ENCODE data around the gene WSCD2.
A peak's percentile ranks its signal among the peaks of the same experiment; 100 is the strongest.

The WSCD2 gene

DNA sequence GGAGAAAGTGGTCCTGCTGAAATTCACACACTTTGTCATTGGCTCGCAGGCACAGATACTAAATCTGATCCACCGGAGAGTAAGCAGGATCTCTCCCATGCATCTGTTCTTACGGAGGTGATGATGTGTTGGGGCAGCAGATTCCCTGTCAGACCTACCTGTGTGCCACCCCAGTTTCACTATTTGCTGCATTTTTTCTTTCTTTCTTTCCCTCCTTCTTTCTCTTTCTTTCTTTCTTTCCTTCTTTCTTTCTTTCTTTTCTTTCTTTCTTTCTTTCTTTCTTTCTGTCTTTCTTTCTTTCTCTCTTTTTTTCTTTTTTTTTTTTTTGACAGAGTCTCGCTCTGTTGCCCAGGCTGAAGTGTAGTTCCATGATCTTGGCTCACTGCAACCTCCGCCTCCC lies 37.4 kb downstream of the WSCD2 start:
- no peak for DNase-seq

DNA sequence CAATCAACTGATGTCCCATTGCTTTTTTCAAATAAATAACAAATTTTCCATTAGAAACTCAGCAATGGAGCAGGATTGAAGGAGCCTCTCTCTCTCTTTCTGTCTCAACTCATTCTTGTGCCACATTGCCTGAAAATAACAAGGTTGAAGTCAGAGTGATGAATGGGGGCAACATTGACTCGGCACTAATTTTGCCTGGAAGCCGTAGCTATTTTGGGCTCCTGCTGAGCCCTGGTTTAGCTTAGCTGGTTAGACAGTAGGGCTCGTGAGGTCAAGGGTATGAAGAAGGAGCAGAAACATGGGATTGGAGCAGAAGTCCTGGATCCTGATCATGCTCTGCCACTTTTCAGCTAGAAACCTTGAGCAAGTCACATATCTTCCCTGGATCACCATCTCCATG lies 38.9 kb downstream of the WSCD2 start:
- DNase-seq: no peak

DNA sequence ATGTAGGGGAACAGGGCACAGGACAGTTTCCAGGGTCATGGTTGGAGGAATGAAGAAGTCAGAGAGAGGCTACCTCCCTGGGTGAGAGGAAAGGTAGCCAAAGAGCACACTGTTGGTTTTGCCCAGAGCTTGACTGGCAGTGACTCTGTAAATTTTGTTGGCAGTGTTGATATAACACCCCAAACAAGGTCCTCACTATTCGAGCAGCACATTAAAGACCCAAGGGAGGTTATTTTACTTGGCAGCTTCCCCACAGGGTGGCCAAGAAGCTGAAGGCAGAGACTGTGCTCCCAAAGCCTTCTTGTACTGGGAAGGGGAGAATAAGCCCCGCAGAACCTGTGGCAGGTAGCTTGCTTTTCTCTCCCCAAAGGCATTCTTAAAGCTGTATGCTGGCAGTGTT lies 40.6 kb downstream of the WSCD2 start:
- no peak for DNase-seq

DNA sequence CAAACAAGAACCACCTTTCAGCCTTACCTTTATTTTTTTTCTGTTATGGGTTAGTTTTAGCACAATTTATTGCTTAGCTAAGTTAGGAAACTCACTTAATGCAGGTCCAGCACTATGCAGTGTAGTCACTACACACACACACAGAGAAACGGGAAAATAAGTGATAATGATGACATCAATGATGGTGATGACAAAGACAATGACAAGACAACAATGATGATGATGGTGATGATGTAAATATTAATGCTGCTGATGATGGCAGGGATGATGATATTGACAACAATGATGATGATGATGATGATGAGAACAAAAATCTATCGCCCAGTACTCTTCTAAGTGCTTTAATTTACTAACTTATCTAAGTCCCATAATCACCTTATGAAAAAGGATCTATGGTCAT lies 41.1 kb downstream of the WSCD2 start:
- no peak for DNase-seq

DNA sequence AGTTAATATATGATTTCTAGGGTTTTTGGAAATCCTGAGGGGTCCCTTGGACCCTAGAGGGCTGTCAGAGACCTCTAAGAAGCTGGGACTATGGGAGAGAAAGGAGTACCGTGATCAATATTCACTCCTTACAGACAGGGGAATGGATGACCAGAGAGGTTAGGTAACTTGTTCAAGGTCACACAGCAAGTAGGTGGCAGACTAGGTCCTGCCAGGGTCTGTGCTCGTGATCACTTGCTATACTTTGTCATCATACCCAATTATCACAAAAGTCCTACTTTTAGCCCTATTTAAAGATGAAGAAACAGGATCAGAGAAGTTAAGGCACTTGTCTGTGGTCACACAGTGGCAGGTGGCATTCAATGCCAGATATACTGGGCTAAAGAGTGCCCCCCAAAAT lies 42.9 kb downstream of the WSCD2 start:
- DNase-seq: no peak

DNA sequence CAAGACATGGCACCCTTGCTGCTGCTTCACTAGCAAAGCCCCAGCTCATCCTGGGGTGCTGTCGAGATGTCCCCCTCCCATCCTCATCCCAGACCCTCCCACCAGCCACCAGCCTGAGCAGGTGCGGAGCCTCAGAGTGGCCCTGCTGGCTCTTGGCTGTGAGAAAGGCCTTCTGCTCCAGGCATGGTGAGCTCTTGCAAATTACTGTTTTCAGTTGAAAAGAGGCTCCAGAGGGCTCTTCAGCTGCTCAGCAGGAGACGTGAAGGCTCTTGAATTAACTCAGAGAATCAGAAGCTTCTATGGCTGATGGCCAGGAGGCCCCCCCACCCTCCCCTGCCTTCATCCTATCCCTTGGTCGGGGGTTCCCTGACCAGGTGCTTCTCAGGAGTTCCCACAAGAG lies 44.1 kb downstream of the WSCD2 start:
- no peak for DNase-seq

DNA sequence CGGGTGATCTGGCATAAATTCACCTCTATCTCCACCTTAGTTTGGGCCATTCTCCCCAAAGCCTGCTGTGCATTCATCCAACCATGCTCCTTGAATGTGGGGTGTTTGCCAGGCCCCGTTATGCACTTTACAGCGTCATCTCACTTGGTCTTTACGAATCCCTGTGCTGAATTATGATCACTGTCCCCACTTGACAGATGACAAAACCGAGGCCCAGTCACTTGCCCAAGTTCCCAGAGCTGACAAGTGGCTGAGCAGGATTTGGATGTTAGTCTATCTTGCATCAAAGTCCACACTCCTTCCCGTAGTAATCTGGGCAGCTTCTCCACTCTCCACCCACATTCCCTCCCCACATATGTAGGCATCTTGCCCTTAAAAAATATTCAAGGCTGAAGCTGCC lies 44.8 kb downstream of the WSCD2 start:
- no peak for DNase-seq

DNA sequence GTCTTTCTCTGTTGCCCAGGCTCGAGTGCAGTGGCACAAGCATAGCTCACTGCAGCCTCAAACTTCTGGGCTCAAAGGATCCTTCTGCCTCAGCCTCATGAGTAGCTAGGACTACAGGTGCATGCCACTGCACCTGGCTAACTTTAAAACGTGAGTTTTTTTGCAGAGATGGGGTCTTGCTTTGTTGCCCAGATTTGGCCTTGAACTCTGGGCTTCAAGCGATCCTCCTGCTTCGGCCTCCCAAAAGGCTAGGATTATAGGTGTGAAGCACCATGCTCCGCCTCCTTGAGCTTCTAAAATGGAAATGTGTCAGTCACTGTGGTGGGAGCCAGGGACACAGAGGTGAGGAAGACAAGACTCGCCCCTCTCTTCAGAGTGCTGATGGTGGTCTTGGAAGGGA lies 45.6 kb downstream of the WSCD2 start:
- no peak for DNase-seq

DNA sequence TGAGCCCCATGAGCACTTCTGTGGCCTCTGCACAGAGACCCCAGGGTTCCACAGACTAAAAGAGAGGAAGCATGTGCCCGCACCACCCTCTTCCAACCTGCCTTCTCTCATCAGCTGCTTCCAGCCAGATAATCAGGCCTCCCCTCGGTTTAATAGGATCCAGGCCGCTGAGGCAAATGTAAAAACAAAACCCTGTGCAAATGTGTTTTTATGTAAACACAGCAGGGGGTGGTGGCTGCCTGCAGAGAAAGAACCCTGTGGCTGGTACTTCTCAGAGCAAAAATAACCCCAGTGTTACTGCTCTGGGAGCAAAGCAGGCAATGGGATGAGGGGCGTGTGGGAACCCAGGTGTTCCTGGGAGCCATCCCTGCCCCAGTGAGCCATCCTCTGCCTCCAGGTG lies 46.2 kb downstream of the WSCD2 start:
- DNase-seq: no peak

DNA sequence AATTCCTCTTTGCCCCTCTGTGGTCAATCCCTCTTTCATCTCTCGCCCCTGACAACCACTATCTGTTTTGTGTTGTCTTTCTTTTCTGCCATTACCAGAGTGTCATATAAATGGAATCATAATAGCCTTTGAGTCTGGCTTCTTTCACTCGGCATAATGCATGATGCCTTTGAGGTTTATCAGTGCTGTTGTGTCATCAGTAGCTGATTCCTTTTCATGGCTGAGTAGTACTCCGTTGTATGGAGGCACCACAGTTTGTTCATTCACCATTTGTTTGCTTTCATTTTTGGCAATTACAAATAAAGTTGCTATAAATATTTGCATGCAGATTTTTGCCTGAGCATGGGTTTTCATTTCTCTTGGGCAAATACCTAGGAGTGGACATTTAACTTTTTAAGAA lies 47.2 kb downstream of the WSCD2 start:
- no peak for DNase-seq

DNA sequence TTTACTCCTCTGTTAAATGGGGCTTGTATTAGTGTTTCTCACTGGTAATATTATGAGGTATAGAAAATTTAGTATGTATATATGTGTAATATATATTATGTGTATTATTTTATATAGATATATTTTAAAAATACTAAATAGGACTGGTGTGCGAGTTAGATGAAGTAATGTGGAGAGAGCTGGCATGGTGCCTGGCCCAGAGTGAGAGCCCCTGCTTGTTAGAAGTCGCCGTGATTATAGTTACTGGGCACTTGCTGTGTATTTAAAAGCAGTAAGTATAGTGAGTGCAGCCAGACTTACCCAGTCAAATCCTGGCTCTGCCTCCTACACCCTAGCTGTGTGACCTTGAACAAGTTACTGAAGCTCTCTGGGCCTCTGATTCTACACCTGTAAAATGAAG lies 48.0 kb downstream of the WSCD2 start:
- DNase-seq: no peak

DNA sequence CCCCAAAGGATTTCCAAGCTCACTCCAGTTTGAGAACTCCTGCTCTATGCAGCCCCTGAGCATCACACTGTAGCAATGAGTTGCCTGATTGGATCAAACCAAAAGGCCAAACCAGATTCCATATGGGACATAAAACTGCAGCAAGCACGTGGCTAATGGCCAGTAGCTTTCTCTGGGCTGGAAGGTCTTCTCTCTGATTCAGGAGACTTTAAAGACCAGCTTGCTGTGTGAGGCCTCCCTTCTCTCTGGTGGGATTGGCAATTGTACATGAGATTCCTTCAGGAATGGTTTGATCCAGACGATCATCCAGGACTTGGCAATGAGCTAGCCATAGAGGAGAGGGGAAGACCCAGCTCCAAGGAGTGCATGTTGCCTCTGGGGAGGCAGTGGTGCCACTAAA lies 50.2 kb downstream of the WSCD2 start:
- DNase-seq: no peak

DNA sequence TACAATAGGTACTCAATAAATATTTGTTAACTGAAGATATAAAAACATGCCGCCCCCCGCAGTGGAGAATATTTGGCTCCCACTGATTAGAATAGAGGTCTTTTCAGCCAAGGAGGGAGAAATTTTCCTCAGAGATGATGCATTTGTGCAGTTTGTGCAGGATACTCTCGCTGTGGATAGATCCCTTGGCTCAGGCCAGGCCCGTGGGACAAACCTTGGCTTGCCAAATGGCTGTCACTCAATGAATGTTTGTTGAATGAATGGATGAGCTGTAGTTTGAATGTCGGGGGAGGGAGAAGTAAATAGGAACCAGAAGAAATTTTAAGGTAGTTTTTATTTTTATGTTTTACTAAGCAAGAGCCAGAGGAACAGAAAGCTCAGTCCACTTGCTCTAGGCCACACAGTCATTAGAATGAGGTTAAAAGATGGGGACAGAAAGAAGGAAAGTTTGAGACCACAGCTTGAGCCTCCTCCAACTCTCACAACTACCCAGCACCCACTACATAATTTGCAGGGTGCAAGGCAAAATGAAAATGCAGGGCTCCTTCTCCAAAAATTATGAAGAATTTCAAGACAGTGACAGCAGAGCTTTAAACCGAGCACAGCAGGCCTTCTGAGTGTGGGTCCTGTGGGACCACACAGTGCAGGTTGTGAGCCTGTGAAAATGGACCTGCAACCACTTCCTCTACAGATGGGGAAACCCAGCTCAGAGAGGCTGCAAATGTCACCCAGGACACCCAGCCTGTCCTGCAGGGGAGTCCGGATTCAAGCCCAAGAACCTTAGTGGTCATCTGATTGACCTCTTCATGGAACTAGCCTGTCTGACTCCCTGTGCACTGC lies 51.4 kb downstream of the WSCD2 start:
- no peak for DNase-seq

DNA sequence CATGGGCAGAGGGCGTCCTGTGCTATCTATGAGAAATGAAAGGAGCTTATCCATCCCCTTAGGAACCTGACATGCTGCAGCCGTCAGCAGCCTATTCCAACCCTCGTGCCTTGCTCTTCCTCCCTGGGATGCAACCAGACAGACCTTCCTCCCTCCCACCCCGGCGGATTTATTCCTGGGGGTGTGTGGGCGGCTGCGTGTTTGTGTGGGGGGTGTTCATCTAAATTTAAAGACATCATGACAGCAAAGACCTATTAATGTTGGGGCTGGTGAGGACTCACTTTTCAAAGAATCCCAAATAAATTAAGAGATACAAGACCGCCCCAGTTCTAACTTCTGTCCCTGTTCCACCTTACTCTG lies 52.0 kb downstream of the WSCD2 start:
- DNase-seq: no peak

DNA sequence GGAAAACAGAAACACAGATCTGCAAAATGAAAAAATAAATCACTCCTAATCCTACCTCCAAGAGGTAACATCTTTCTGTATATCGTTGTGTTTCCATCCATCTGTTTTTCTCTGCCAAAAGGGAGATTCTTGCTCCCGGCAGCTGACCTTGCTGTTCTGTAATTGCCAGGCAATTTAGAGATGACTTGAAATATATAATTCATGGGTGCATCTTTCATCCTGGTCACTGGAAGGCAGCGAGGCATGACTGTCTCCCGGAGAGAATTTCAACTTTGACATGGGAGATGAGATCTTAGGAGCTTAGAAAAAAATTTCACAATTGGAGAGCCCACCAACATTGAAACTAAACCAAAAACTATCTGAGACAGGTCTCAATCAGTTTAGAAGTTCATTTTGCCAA lies 53.0 kb downstream of the WSCD2 start:
- no peak for DNase-seq

DNA sequence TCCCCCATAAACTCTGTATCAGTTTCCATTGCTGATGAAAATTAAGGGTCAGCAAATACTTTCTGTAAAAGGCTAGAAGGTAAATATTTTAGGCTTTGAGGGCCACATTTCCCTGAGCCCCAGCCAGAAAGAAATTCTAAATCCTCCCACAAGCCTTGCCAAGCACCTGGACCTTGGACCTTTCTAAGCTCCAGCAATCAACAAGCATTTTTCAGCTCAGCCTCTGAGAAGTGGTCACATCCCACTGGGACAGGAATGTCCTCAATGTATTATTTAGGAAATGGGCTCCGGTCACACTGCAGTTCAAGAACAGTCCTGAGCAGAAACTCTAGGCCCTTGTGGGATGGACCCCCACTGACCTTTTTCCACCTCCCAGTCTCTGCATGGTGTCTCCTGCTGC lies 55.9 kb downstream of the WSCD2 start:
- no peak for DNase-seq

DNA sequence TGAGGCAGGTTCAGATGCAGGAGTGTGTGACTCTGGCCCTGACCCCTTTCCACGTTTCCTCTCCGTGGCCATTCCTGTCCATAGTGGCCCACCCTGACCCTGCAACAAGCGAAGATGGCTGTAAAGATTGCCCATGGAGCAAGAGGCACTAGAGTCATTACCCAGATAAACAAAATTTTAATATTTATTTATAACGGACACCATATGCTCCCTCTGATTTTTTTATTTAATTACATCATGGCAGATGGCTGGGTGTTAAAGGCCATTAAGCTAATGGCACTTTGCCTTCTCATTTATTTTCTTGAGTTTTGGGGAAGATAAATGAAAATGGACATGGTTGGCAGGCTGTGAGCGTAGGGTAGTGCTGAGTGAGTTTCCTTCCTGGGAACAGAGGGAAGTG lies 58.7 kb downstream of the WSCD2 start:
- DNase-seq: no peak

DNA sequence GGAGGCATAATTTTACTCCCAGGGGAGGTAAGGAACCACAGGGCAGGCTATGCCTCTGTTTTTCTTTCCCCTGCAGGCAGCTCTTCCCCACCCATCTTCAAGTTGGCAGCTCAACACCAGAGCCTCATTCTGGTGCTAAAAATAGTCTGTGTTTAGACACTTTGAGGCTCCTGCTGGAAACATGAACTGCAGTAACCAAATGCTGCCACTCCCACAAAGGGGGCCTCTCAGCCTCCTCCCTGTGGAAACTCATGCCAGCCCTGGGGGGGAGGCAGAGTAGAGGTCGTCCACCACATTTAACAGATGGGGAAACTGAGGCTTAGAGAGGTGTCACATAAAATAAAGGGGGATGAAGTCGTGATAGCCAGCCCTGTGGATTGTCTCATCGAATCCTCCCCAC lies 61.4 kb downstream of the WSCD2 start:
- no peak for DNase-seq

DNA sequence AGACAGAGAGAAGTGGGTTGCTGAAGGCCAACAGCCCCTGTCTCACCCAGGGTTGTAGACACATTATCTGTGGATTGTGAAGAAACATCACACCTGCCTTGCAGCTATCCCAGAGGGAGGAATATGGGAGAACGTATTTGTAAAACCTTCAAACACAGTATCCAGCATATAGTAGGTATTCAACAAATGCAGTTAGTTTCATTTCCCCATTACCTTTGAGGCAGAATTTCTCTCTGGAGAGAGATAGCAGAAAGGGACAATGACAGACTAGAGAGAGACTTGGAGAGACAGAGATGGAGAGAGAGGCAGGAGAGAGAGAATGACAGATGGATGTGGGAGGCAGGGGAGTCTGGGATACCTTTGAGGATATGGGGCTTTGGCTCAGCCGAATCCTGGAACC lies 62.0 kb downstream of the WSCD2 start:
- no peak for DNase-seq

DNA sequence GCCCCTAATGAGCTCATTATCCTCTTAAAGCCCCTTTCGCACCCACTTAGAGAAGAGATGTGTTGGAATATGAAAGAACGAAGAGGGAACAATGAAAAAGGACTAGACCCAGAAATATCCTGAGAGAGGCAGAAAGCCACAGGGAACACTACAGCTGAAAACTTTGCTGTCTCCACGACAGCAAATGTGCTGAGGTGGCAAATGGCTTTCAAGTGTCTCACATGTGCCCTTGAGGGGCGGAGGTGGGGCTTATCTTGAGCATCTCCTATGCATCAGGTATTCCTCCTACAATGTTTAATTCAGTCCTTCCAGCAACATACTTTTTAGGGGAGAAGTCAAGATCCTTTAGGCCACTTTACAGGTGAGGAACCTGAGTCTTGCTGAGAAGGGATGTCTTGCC lies 62.9 kb downstream of the WSCD2 start:
- DNase-seq: no peak

DNA sequence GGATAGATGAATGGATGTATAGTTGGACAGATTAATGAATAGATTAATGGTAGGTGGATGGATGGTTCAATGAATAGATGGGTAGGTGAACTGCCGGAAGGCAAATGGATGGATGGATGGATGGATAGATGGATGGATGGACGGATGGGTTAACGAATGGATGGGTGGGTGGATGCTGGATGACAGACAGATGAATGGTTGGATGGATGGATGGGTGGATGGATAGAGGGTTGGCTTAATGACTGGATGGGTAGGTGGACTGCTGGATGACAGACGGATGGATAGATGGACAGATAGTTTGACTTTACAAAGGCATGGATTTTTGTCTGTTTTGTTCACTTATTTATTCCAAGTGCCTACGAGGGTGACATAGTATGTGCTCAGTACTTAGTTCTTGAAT lies 64.4 kb downstream of the WSCD2 start:
- no peak for DNase-seq

DNA sequence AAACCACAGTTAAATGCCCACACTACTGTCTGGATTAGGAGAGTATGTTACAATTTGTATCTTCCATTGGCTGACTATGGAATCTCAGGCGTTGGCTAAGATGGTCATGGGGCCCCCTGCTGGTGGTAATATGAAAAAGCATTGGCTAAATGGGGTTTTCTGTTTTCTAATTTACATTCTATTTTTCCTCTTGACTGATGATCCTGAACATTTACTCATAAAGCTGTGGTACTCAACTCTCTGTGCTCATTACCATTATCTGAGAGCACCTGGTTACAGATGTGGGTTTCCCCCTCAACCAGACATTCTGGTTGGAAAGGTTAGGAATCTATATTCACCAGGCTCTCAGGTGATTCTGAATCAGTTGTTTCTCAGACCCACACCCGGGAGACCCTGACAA lies 64.8 kb downstream of the WSCD2 start:
- peak; percentile 7 for DNase-seq

DNA sequence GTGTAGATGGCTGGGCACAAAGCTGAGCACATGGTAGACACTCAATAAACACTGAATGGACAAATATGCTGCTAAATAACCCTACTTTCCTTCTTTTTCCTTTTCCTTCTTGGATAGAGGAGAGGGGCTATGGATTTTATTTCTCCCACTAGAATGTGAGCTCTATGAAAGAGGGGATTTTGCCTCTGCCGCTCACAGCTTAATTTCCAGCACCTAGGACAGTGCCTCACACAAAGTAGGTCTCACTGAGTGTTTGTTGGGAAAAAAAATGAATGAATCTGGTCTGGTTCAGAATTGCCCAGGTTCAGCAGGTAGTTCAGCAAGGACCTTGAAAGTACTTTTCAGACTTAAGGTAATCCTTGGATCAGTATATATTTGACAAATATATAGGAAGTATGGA lies 65.5 kb downstream of the WSCD2 start:
- DNase-seq: no peak

DNA sequence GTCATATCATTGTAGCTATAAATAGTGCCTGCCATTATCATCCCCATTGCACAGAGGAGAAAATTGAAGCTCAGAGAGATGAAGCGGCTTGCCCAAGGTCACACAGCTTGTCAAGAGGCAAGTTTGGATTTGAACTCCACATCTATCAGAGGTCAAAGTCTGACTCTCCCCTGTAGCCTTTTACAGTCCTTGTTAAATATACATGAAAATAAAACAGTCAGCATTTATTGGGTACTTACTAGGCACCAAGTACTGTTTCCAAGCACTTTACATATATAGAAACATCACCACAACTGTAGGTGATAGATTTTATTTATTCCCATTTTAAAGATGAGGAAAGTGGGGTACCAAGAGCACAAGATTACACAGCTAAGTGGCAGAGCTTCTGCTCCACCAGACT lies 67.2 kb downstream of the WSCD2 start:
- no peak for DNase-seq

DNA sequence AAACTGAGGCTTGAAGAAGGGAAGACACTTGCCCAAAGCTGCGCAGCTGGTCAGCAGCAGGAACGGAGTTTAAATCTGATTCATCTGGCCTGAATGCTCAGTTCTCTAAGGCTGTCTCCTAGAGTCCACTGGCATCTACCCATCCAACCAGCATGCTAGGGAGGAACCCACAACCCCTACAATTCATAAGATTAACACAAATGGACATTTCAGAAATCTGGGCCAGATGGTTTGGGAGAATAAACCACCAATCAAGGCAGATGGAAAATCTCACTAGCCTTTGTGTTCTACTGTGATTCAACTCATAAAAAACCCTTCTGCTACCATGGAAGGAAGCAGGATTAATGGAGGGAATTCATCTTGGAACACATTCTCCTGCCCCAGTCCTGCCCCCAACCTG lies 67.8 kb downstream of the WSCD2 start:
- DNase-seq: no peak

DNA sequence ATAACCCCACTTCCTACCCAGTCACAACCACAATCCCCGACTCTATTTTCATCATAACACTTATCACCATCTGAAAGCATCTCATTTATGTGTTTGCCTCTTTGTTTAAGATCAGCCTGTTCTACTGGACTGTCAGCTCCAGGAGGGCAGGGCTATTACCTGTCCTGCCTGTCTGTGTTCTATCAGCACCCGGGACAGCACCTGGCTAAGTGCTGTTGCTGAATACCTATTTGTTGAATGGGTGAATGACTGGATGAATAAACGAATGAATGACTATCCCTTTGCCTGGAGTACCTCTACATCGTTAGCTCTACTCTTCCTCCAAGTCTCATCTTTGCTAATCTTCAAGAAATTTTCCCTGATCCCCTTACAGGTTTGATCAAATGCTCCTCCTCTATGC lies 69.0 kb downstream of the WSCD2 start:
- no peak for DNase-seq

Measured in CD4-positive, alpha-beta T cell treated with Interleukin-12 subunit alpha and Interleukin-12 subunit beta, for 1 hour (primary cell).